Naive thymus-derived CD4-positive, alpha-beta T cell (primary cell): ENCODE results near the gene SIGLEC8. TPM values are rescaled to one million over a fixed set of nuclear protein-coding genes. Genes with fewer than 3 reads are reported as not detected.

ENCODE experiments used
- ATAC-seq: fragments of 150-1000 bp; cut with Tn5 transposase; 2 replicates; pipeline ENCODE4 v1.10.0; 2021; ENCODE audit warnings: mild to moderate bottlenecking, moderate library complexity
- CTCF ChIA-PET: fragments of 350-600 bp; sonication (Branson Sonifier 250); formaldehyde crosslinking; loops from one replicate; lab custom pipeline; 2021; ENCODE audit warnings: antibody characterized with exemption; lab: Charles Lee
- POLR2A ChIA-PET: fragments of 350-600 bp; sonication (Branson Sonifier 250); formaldehyde crosslinking; loops from one replicate; lab custom pipeline; 2021; ENCODE audit warnings: antibody characterized with exemption, inconsistent platforms; lab: Charles Lee
- DNase-seq, 9 donors: peaks; one replicate each; pipeline versions ENCODE4 v3.0.0 to v3.0.0-alpha.2; 2020 to 2022; ENCODE audit warnings: mixed read lengths in 1 of 9
- H3K27ac ChIP-seq: one replicate; pipeline ENCODE4 v1.7.0; 2013; ENCODE audit warnings: mild to moderate bottlenecking, low read depth, low read length, moderate library complexity
- H3K27me3 ChIP-seq, 2 donors: one replicate each; pipeline ENCODE4 v1.7.0; 2013; ENCODE audit warnings: low read length in 2 of 2, mild to moderate bottlenecking in 2 of 2, moderate library complexity in 2 of 2; ENCODE audit not compliant: control insufficient read depth in 2 of 2, insufficient read depth in 2 of 2
- H3K36me3 ChIP-seq, 3 experiments: 1 replicate in 2 of 3; 2 replicates in 1 of 3; pipeline ENCODE4 v1.7.0; 2013; ENCODE audit warnings: low read length in 3 of 3, mild to moderate bottlenecking in 3 of 3, moderate library complexity in 1 of 3; ENCODE audit not compliant: insufficient read depth in 3 of 3, control insufficient read depth in 2 of 3
- H3K4me1 ChIP-seq, 2 donors: one replicate each; pipeline ENCODE4 v1.7.0; 2013; ENCODE audit warnings: low read length in 2 of 2, mild to moderate bottlenecking in 2 of 2, moderate library complexity in 1 of 2; ENCODE audit not compliant: control insufficient read depth in 2 of 2, insufficient read depth in 2 of 2
- H3K4me3 ChIP-seq: 2 replicates; pipeline ENCODE4 v1.7.0; 2013; ENCODE audit warnings: mild to moderate bottlenecking, low read length
- H3K9me3 ChIP-seq, 3 experiments: 1 replicate in 2 of 3; 2 replicates in 1 of 3; pipeline ENCODE4 v1.7.0; 2013; ENCODE audit warnings: low read length in 3 of 3; ENCODE audit not compliant: control insufficient read depth in 2 of 3
- H3K27ac Mint-ChIP-seq, 9 donors: one replicate each; pipeline ENCODE4 v1.8.0; 2020 to 2022; ENCODE audit warnings: mixed read lengths in 9 of 9, mild to moderate bottlenecking in 8 of 9, moderate library complexity in 5 of 9, inconsistent platforms in 2 of 9
- H3K27me3 Mint-ChIP-seq, 5 donors: one replicate each; pipeline ENCODE4 v1.8.0; 2021 to 2022; ENCODE audit warnings: mixed read lengths in 5 of 5, mild to moderate bottlenecking in 1 of 5
- H3K36me3 Mint-ChIP-seq, 5 donors: one replicate each; pipeline ENCODE4 v1.8.0; 2020 to 2022; ENCODE audit warnings: mixed read lengths in 5 of 5, mild to moderate bottlenecking in 3 of 5, inconsistent platforms in 1 of 5
- H3K4me1 Mint-ChIP-seq, 7 donors: one replicate each; pipeline ENCODE4 v1.8.0; 2020 to 2022; ENCODE audit warnings: mixed read lengths in 7 of 7, mild to moderate bottlenecking in 3 of 7, inconsistent platforms in 1 of 7
- H3K4me3 Mint-ChIP-seq, 10 donors: one replicate each; pipeline ENCODE4 v1.8.0; 2020 to 2022; ENCODE audit warnings: mild to moderate bottlenecking in 10 of 10, mixed read lengths in 10 of 10, moderate library complexity in 6 of 10, inconsistent platforms in 2 of 10
- H3K9me3 Mint-ChIP-seq, 11 donors: one replicate each; pipeline ENCODE4 v1.8.0; 2020 to 2022; ENCODE audit warnings: mixed read lengths in 11 of 11, mild to moderate bottlenecking in 4 of 11, inconsistent platforms in 1 of 11, moderate library complexity in 1 of 11
- intact Hi-C, 2 donors: fragments of 100-400 bp; cut with micrococcal nuclease; formaldehyde crosslinking; loops; one replicate each; pipeline ENCODE4 v1.15.1; 2023
- polyA plus RNA-seq, 2 donors: library from polyadenylated mRNA; unstranded; fragments of 300-500 nt; fragmentation: Illumina TruSeq; gene quantifications; one replicate each; pipeline ENCODE4 v1.2.3, GENCODE V29; 2021
- total RNA-seq, 6 experiments: library from RNA in 5 of 6; stranded (reverse) in 5 of 6; gene quantifications; 1 replicate in 5 of 6; 2 replicates in 1 of 6; pipeline ENCODE4 v1.2.3 and lab custom pipeline; 2021 to 2026

The SIGLEC8 gene
- total and polyA plus RNA-seq, 7 experiments from 2014 or later, result not detected

GRCh38 chr19:51477344-51477743, 19.1 kb upstream of the SIGLEC8 start:
- Mint-ChIP-seq H3K9me3 (peaks cover 0 to 3% (median 0%) of the 10 kb centered on the region in 11 donors), H3K27ac (no peak overlapping the region), H3K4me1 (peaks cover 0 to 9% (median 0%) of the 10 kb centered on the region in 7 donors), H3K36me3 (no peaks in the 10 kb centered on the region), H3K27me3 (peaks cover 14 to 46% (median 40%) of the 10 kb centered on the region in 5 donors), H3K4me3 (no peak overlapping the region)
- CTCF ChIA-PET, result no interaction called here
- no peak overlapping the region for H3K4me3 ChIP-seq
- intact Hi-C loops, result no loop called here
- no peak overlapping the region for H3K27ac ChIP-seq
- no peaks in the 10 kb centered on the region for H3K4me1 ChIP-seq
- ATAC-seq, result no peak
- DNase-seq, result no peak
- H3K9me3 ChIP-seq, result no peaks in the 10 kb centered on the region
- POLR2A ChIA-PET, result no interaction called here
- H3K36me3 ChIP-seq, result no peaks in the 10 kb centered on the region
- H3K27me3 ChIP-seq, result no peaks in the 10 kb centered on the region

- Mint-ChIP-seq H3K27me3 (peaks cover 14 to 43% (median 36%) of the 10 kb centered on the region in 5 donors), H3K36me3 (no peaks in the 10 kb centered on the region), H3K4me1 (peaks cover 0 to 9% (median 0%) of the 10 kb centered on the region in 7 donors), H3K4me3 (no peak overlapping the region), H3K27ac (no peak overlapping the region), H3K9me3 (peaks cover 0 to 3% (median 0%) of the 10 kb centered on the region in 11 donors)
- no peak for ATAC-seq
- no peak overlapping the region for H3K27ac ChIP-seq
- H3K36me3 ChIP-seq, result no peaks in the 10 kb centered on the region
- no peaks in the 10 kb centered on the region for H3K4me1 ChIP-seq
- no peaks in the 10 kb centered on the region for H3K9me3 ChIP-seq
- intact Hi-C loops, result no loop called here
- no peak for DNase-seq
- CTCF ChIA-PET, result interaction anchor here (0.6 to 0.8 kb wide), 2 partner anchors 51 to 227 kb away, joined by 3 read pairs; no protein-coding TSS in a partner anchor
- POLR2A ChIA-PET, result interaction anchor here (0.6 kb wide), 1 partner anchor 9 kb away, joined by 4 read pairs; no protein-coding TSS in a partner anchor
- H3K4me3 ChIP-seq, result no peak overlapping the region
- no peaks in the 10 kb centered on the region for H3K27me3 ChIP-seq
Measured at GRCh38 chr19:51476164-51476563, 17.9 kb upstream of the SIGLEC8 start.

- Mint-ChIP-seq H3K27ac (no peak overlapping the region), H3K9me3 (peaks cover 0 to 3% (median 0%) of the 10 kb centered on the region in 11 donors), H3K27me3 (peaks cover 17 to 27% (median 20%) of the 10 kb centered on the region in 5 donors), H3K4me1 (peaks cover 0 to 7% (median 0%) of the 10 kb centered on the region in 7 donors), H3K4me3 (no peak overlapping the region), H3K36me3 (no peaks in the 10 kb centered on the region)
- Histone ChIP-seq H3K36me3 (no peaks in the 10 kb centered on the region), H3K27ac (no peak overlapping the region), H3K27me3 (no peaks in the 10 kb centered on the region), H3K9me3 (no peaks in the 10 kb centered on the region), H3K4me3 (no peak overlapping the region), H3K4me1 (no peaks in the 10 kb centered on the region)
- intact Hi-C loops, result loop anchor here (1.0 to 5.0 kb wide), 8 partner anchors 32 to 305 kb away; no protein-coding TSS in a partner anchor
- DNase-seq (peak; percentile 39 to 83 (median 59)), ATAC-seq (peak; percentile 85)
- ChIA-PET CTCF (interaction anchor here (0.6 to 3.2 kb wide), 13 partner anchors 8 to 305 kb away, joined by 3 to 24 read pairs (median 4); no protein-coding TSS in a partner anchor), POLR2A (no interaction called here)
Measured at GRCh38 chr19:51473009-51473707, 14.9 kb upstream of the SIGLEC8 start.

GRCh38 chr19:51472607-51473006, 14.4 kb upstream of the SIGLEC8 start:
- Mint-ChIP-seq H3K36me3 (no peaks in the 10 kb centered on the region), H3K27me3 (peaks cover 15 to 27% (median 24%) of the 10 kb centered on the region in 5 donors), H3K4me1 (peaks cover 0 to 12% (median 0%) of the 10 kb centered on the region in 7 donors), H3K27ac (no peak overlapping the region), H3K4me3 (no peak overlapping the region), H3K9me3 (peaks cover 0 to 3% (median 0%) of the 10 kb centered on the region in 11 donors)
- ATAC-seq, result no peak
- ChIA-PET CTCF (interaction anchor here (0.6 to 3.2 kb wide), 11 partner anchors 9 to 305 kb away, joined by 3 to 24 read pairs (median 4); no protein-coding TSS in a partner anchor), POLR2A (no interaction called here)
- DNase-seq, result no peak
- intact Hi-C loops, result loop anchor here (1.0 to 5.0 kb wide), 8 partner anchors 32 to 306 kb away; no protein-coding TSS in a partner anchor
- H3K9me3 ChIP-seq, result no peaks in the 10 kb centered on the region
- H3K4me1 ChIP-seq, result no peaks in the 10 kb centered on the region
- H3K27ac ChIP-seq, result no peak overlapping the region
- H3K27me3 ChIP-seq, result no peaks in the 10 kb centered on the region
- H3K4me3 ChIP-seq, result no peak overlapping the region
- no peaks in the 10 kb centered on the region for H3K36me3 ChIP-seq

- intact Hi-C loops, result loop anchor here in 1 of 2 donors (5.0 kb wide), 1 partner anchor 166 kb away; no protein-coding TSS in a partner anchor
- Mint-ChIP-seq H3K4me1 (peaks cover 0 to 19% (median 0%) of the 10 kb centered on the region in 7 donors), H3K4me3 (no peak overlapping the region), H3K9me3 (peaks cover 0 to 3% (median 0%) of the 10 kb centered on the region in 11 donors), H3K27me3 (peaks cover 13 to 33% (median 24%) of the 10 kb centered on the region in 5 donors), H3K27ac (no peak overlapping the region), H3K36me3 (no peaks in the 10 kb centered on the region)
- no peak overlapping the region for H3K4me3 ChIP-seq
- ChIA-PET POLR2A (no interaction called here), CTCF (interaction anchor here (0.8 to 1.4 kb wide), 5 partner anchors 10 to 186 kb away, joined by 3 to 8 read pairs (median 3); partner anchors contain the start of gene SIGLEC10)
- no peaks in the 10 kb centered on the region for H3K36me3 ChIP-seq
- ATAC-seq, result no peak
- H3K27me3 ChIP-seq, result no peaks in the 10 kb centered on the region
- H3K27ac ChIP-seq, result no peak overlapping the region
- no peaks in the 10 kb centered on the region for H3K9me3 ChIP-seq
- no peaks in the 10 kb centered on the region for H3K4me1 ChIP-seq
- DNase-seq, result no peak
Measured at GRCh38 chr19:51471527-51471926, 13.3 kb upstream of the SIGLEC8 start.

GRCh38 chr19:51470966-51471365, 12.7 kb upstream of the SIGLEC8 start:
- no peak overlapping the region for H3K27ac ChIP-seq
- no peaks in the 10 kb centered on the region for H3K9me3 Mint-ChIP-seq
- H3K36me3 Mint-ChIP-seq, result no peaks in the 10 kb centered on the region
- H3K27me3 Mint-ChIP-seq, result peaks cover 13 to 37% (median 21%) of the 10 kb centered on the region in 5 donors
- no peak overlapping the region for H3K4me3 Mint-ChIP-seq
- DNase-seq (no peak), ATAC-seq (no peak)
- H3K4me3 ChIP-seq, result no peak overlapping the region
- intact Hi-C loops, result loop anchor here in 1 of 2 donors (5.0 kb wide), 1 partner anchor 166 kb away; no protein-coding TSS in a partner anchor
- no peaks in the 10 kb centered on the region for H3K27me3 ChIP-seq
- H3K4me1 ChIP-seq, result no peaks in the 10 kb centered on the region
- ChIA-PET POLR2A (no interaction called here), CTCF (interaction anchor here (1.2 to 1.4 kb wide), 3 partner anchors 9 to 54 kb away, joined by 3 to 8 read pairs (median 3); partner anchors contain the start of gene SIGLEC10)
- H3K36me3 ChIP-seq, result no peaks in the 10 kb centered on the region
- H3K27ac Mint-ChIP-seq, result no peak overlapping the region
- peaks cover 0 to 19% (median 0%) of the 10 kb centered on the region in 7 donors for H3K4me1 Mint-ChIP-seq
- H3K9me3 ChIP-seq, result no peaks in the 10 kb centered on the region
